Activated CD8-positive, alpha-beta memory T cell treated with anti-CD3 and anti-CD28 coated beads for 36 hours (primary cell): ENCODE measurements around the gene VRK3. TPM values are rescaled to one million over a fixed set of nuclear protein-coding genes. Genes with fewer than 3 reads are reported as not detected.

Experiments
- CTCF ChIA-PET: fragments of 350-600 bp; sonication (Branson Sonifier 250); formaldehyde crosslinking; loops from one replicate; lab custom pipeline; 2021; ENCODE audit warnings: antibody characterized with exemption; lab: Charles Lee
- POLR2A ChIA-PET: fragments of 350-600 bp; sonication (Branson Sonifier 250); formaldehyde crosslinking; loops from one replicate; lab custom pipeline; 2021; ENCODE audit warnings: antibody characterized with exemption; lab: Charles Lee
- total RNA-seq, 2 experiments: library from RNA; stranded (reverse); gene quantifications; one replicate each; pipeline ENCODE4 v1.2.3, GENCODE V29; 2021

Gene VRK3
- total RNA-seq, 2 experiments from 2014 or later, result 53.4 to 54.9 TPM

- ChIA-PET CTCF (interaction anchor here (0.6 to 2.7 kb wide), 6 partner anchors 9 to 63 kb away, joined by 3 to 13 read pairs (median 4); no protein-coding TSS in a partner anchor), POLR2A (interaction anchor here (0.7 to 2.2 kb wide), 6 partner anchors 16 to 61 kb away, joined by 3 to 8 read pairs (median 4); no protein-coding TSS in a partner anchor)
Observed at GRCh38 chr19:49927526-49928264, 97.5 kb downstream of the VRK3 start.

- CTCF ChIA-PET, result interaction anchor here (0.9 kb wide), 1 partner anchor 8 kb away, joined by 3 read pairs; no protein-coding TSS in a partner anchor
- POLR2A ChIA-PET, result no interaction called here
Observed at GRCh38 chr19:49926515-49926914, 98.7 kb downstream of the VRK3 start.

Other genes starting within 250 kb of the VRK3 start
- gene FUZ, start 212.1 kb downstream of the VRK3 start, total RNA-seq, result 10 to 100 TPM; 32.6 to 33.4 TPM
- 10 to 100 TPM; 44.8 to 48.2 TPM for gene MED25, start 207.1 kb downstream of the VRK3 start, total RNA-seq
- 10 to 100 TPM; 90.2 to 90.9 TPM for gene PTOV1, start 174.2 kb downstream of the VRK3 start, total RNA-seq
- 10 to 100 TPM; 86.7 to 93.1 TPM for gene PNKP, start 157.8 kb downstream of the VRK3 start, total RNA-seq
- 10 to 100 TPM; 31.7 TPM for gene AKT1S1, start 148.0 kb downstream of the VRK3 start, total RNA-seq
- gene TBC1D17, start 147.7 kb downstream of the VRK3 start, total RNA-seq, result 10 to 100 TPM; 26.3 to 27.4 TPM
- gene IL4I1, start 128.5 kb downstream of the VRK3 start, total RNA-seq, result 10 to 100 TPM; 28.9 to 30.8 TPM
- gene ATF5, start 96.2 kb downstream of the VRK3 start, total RNA-seq, result 10 to 100 TPM; 34.2 to 38.1 TPM
- gene NUP62, start 95.9 kb downstream of the VRK3 start, total RNA-seq, result 100 to 1,000 TPM; 206 to 216 TPM
- gene SIGLEC11, start 64.2 kb downstream of the VRK3 start, total RNA-seq, result not detected
- gene ZNF473, start 633 bp upstream of the VRK3 start, total RNA-seq, result 1 to 10 TPM; 8.8 to 9.2 TPM
- gene IZUMO2, start 137.9 kb upstream of the VRK3 start, total RNA-seq, result not detected
- not detected for gene MYH14, start 178.2 kb upstream of the VRK3 start, total RNA-seq